ENCODE results near the gene ZNF845.
"Not testable (repeated sequence)": the region's sequence is repeated elsewhere in the genome, so short reads cannot be mapped to it uniquely, and the experiment has no call there.

ZNF845 gene

GRCh38 chr19:53294786-53295441, 38.6 kb upstream of the ZNF845 start:
- H2AFZ ChIP-seq (ENCODE audit: low read depth, low read length, severe bottlenecking), result no peak overlapping the region
- no peaks in the 10 kb centered on the region for H3K36me3 ChIP-seq (ENCODE audit: low read length)
- no peaks in the 10 kb centered on the region for H3K27me3 ChIP-seq (ENCODE audit: low read length)
- no peak overlapping the region for H3K4me2 ChIP-seq (ENCODE audit: low read depth, low read length, poor library complexity, severe bottlenecking)
- H3K79me2 ChIP-seq (ENCODE audit: insufficient read depth, low read length), result no peaks in the 10 kb centered on the region
- no peaks in the 10 kb centered on the region for H3K9me2 ChIP-seq (replicated peaks; ENCODE audit: insufficient read depth, low read length)
- no peak overlapping the region for H3K9ac ChIP-seq (ENCODE audit: low read length)
- no peak overlapping the region for H3K27ac ChIP-seq (ENCODE audit: low read depth, low read length)
- peaks cover 28% of the 10 kb centered on the region; the same call in 1 of the 2 replicates for H3K9me3 ChIP-seq (ENCODE audit: insufficient read depth, low read length)
- H3K4me3 ChIP-seq (ENCODE audit: insufficient read depth, low read length, poor library complexity, severe bottlenecking), result no peak overlapping the region
- no peaks in the 10 kb centered on the region for H3F3A ChIP-seq (ENCODE audit: insufficient read depth)
- TF ChIP-seq CTCF (IDR thresholded peaks at IDR 0.05; ENCODE audit: insufficient read depth, low read length, poor library complexity, severe bottlenecking), result no peak
- no peak for TF ChIP-seq EZH2phosphoT487 (conservative IDR thresholded peaks at IDR 0.05; ENCODE audit: low read length)
- H4K20me1 ChIP-seq (ENCODE audit: low read depth, low read length), result no peaks in the 10 kb centered on the region

- H3K27ac ChIP-seq (ENCODE audit: low read depth, low read length); H3K4me3 ChIP-seq (ENCODE audit: insufficient read depth, low read length, poor library complexity, severe bottlenecking); H3K79me2 ChIP-seq (ENCODE audit: insufficient read depth, low read length); H3K4me2 ChIP-seq (ENCODE audit: low read depth, low read length, poor library complexity, severe bottlenecking); H3K9me3 ChIP-seq (ENCODE audit: insufficient read depth, low read length); H3K9ac ChIP-seq (ENCODE audit: low read length); H4K20me1 ChIP-seq (ENCODE audit: low read depth, low read length); H2AFZ ChIP-seq (ENCODE audit: low read depth, low read length, severe bottlenecking); H3F3A ChIP-seq (ENCODE audit: insufficient read depth); H3K9me2 ChIP-seq (replicated peaks; ENCODE audit: insufficient read depth, low read length); H3K36me3 ChIP-seq (ENCODE audit: low read length); H3K27me3 ChIP-seq (ENCODE audit: low read length): not testable (repeated sequence)
Observed at GRCh38 chr19:53301341-53301740, 32.2 kb upstream of the ZNF845 start.

GRCh38 chr19:53308339-53308811, 25.2 kb upstream of the ZNF845 start:
- Histone ChIP-seq H2AFZ (ENCODE audit: low read depth, low read length, severe bottlenecking) (no peak overlapping the region), H3K9me3 (ENCODE audit: insufficient read depth, low read length) (no peaks in the 10 kb centered on the region)

More at GRCh38 chr19:53308339-53308811, 25.2 kb upstream of the ZNF845 start:
- no peak overlapping the region for H3K27ac ChIP-seq (ENCODE audit: low read depth, low read length)
- H3K9me2 ChIP-seq (replicated peaks; ENCODE audit: insufficient read depth, low read length), result no peaks in the 10 kb centered on the region
- H3K4me2 ChIP-seq (ENCODE audit: low read depth, low read length, poor library complexity, severe bottlenecking), result no peak overlapping the region
- no peaks in the 10 kb centered on the region for H4K20me1 ChIP-seq (ENCODE audit: low read depth, low read length)
- H3K36me3 ChIP-seq (ENCODE audit: low read length), result no peaks in the 10 kb centered on the region
- H3K4me3 ChIP-seq (ENCODE audit: insufficient read depth, low read length, poor library complexity, severe bottlenecking), result no peak overlapping the region
- H3K9ac ChIP-seq (ENCODE audit: low read length), result no peak overlapping the region
- no peaks in the 10 kb centered on the region for H3F3A ChIP-seq (ENCODE audit: insufficient read depth)
- H3K27me3 ChIP-seq (ENCODE audit: low read length), result no peaks in the 10 kb centered on the region
- H3K79me2 ChIP-seq (ENCODE audit: insufficient read depth, low read length), result no peaks in the 10 kb centered on the region
- TF ChIP-seq CTCF (IDR thresholded peaks at IDR 0.05; ENCODE audit: insufficient read depth, low read length, poor library complexity, severe bottlenecking) (no peak), EZH2phosphoT487 (conservative IDR thresholded peaks at IDR 0.05; ENCODE audit: low read length) (no peak)
